Left ventricle myocardium inferior (tissue), 1 donor: ENCODE data around the gene SLC25A21. TPM values are rescaled to one million over a fixed set of nuclear protein-coding genes. Genes with fewer than 3 reads are reported as not detected.

Experiments used
- DNase-seq: peaks from one replicate; pipeline ENCODE4 v3.0.0-alpha.2; 2020
- H3K27ac ChIP-seq: fragments of 200-600 bp; replicated peaks from 2 replicates; pipeline ENCODE4 v1.8.0; 2021
- H3K27me3 ChIP-seq: fragments of 200-600 bp; 2 replicates; pipeline ENCODE4 v1.8.0; 2021; ENCODE audit warnings: low read depth
- H3K36me3 ChIP-seq: fragments of 200-600 bp; 2 replicates; pipeline ENCODE4 v1.8.0; 2021
- H3K4me1 ChIP-seq: fragments of 200-600 bp; 2 replicates; pipeline ENCODE4 v1.8.0; 2021
- H3K4me3 ChIP-seq: fragments of 200-600 bp; 2 replicates; pipeline ENCODE4 v1.8.0; 2021; ENCODE audit warnings: mild to moderate bottlenecking, moderate library complexity
- H3K9me3 ChIP-seq: fragments of 200-600 bp; replicated peaks from 2 replicates; pipeline ENCODE4 v1.8.0; 2021
- CTCF ChIP-seq: fragments of 200-600 bp; IDR thresholded peaks from 2 replicates; pipeline ENCODE4 v1.8.0; 2021; ENCODE audit warnings: antibody characterized with exemption, mild to moderate bottlenecking, borderline replicate concordance
- intact Hi-C: fragments of 100-400 bp; cut with micrococcal nuclease; formaldehyde crosslinking; loops from one replicate; pipeline ENCODE4 v1.11.0; 2022
- total RNA-seq: library from RNA; stranded (reverse); fragmentation: NEBNext Ultra II Directional; extraction: Animal tissue kit (Norgen Biotek cat#: 25700); gene quantifications from one replicate; pipeline ENCODE4 v1.2.1, GENCODE V29; 2021
- donor health status: DM: no; HTN: yes; CAD: no; lungs with severe emphysema.

Gene SLC25A21
- total RNA-seq, 1 donor from 2014 or later = 0.77 TPM

GRCh38 chr14:37046815-37047214 is 125.6 kb downstream of the SLC25A21 start:
- no peaks in the 10 kb centered on the region for H3K4me1 ChIP-seq
- H3K27ac ChIP-seq = no peak overlapping the region
- intact Hi-C loops = no loop called here
- H3K4me3 ChIP-seq = no peak overlapping the region
- H3K9me3 ChIP-seq = no peaks in the 10 kb centered on the region
- DNase-seq = no peak
- TF ChIP-seq CTCF = no peak
- no peaks in the 10 kb centered on the region for H3K27me3 ChIP-seq
- no peaks in the 10 kb centered on the region for H3K36me3 ChIP-seq

GRCh38 chr14:37045340-37046061 is 126.9 kb downstream of the SLC25A21 start:
- H3K27ac ChIP-seq = no peak overlapping the region
- H3K9me3 ChIP-seq = no peaks in the 10 kb centered on the region
- H3K36me3 ChIP-seq = no peaks in the 10 kb centered on the region
- H3K27me3 ChIP-seq = no peaks in the 10 kb centered on the region
- TF ChIP-seq CTCF = no peak
- H3K4me3 ChIP-seq = no peak overlapping the region
- intact Hi-C loops = no loop called here
- DNase-seq = no peak
- H3K4me1 ChIP-seq = no peaks in the 10 kb centered on the region

- no peaks in the 10 kb centered on the region for H3K27me3 ChIP-seq
- no peaks in the 10 kb centered on the region for H3K4me1 ChIP-seq
- intact Hi-C loops = no loop called here
- no peak for DNase-seq
- no peak for TF ChIP-seq CTCF
- no peak overlapping the region for H3K4me3 ChIP-seq
- H3K27ac ChIP-seq = no peak overlapping the region
- no peaks in the 10 kb centered on the region for H3K9me3 ChIP-seq
- no peaks in the 10 kb centered on the region for H3K36me3 ChIP-seq
Observed at GRCh38 chr14:37037636-37038387, 134.6 kb downstream of the SLC25A21 start.

GRCh38 chr14:37036669-37037341 is 135.6 kb downstream of the SLC25A21 start:
- H3K4me1 ChIP-seq = no peaks in the 10 kb centered on the region
- TF ChIP-seq CTCF = no peak
- H3K9me3 ChIP-seq = no peaks in the 10 kb centered on the region
- intact Hi-C loops = no loop called here
- no peak overlapping the region for H3K4me3 ChIP-seq
- no peaks in the 10 kb centered on the region for H3K36me3 ChIP-seq
- H3K27me3 ChIP-seq = no peaks in the 10 kb centered on the region
- H3K27ac ChIP-seq = no peak overlapping the region
- no peak for DNase-seq

GRCh38 chr14:37035401-37035800 is 137.0 kb downstream of the SLC25A21 start:
- Histone ChIP-seq H3K27ac (no peak overlapping the region), H3K4me1 (no peaks in the 10 kb centered on the region), H3K4me3 (no peak overlapping the region), H3K36me3 (no peaks in the 10 kb centered on the region), H3K9me3 (no peaks in the 10 kb centered on the region), H3K27me3 (no peaks in the 10 kb centered on the region)
- no peak for TF ChIP-seq CTCF
- intact Hi-C loops = no loop called here
- DNase-seq = no peak
